ENCODE data around the gene IL27RA. TPM values are rescaled to one million over a fixed set of nuclear protein-coding genes. Genes with fewer than 3 reads are reported as not detected.

The IL27RA gene
- total and polyA plus RNA-seq, 2 donors (not counting 3 experiments of a cell fraction or from before 2014, with no cell fraction given): 1.6 to 4.5 TPM

GRCh38 chr19:13984875-13985741 lies 46.5 kb upstream of the IL27RA start:
- no peak overlapping the region for H3K4me2 ChIP-seq (ENCODE audit: insufficient read depth, low read length)
- dilution Hi-C loops (cut with MboI; ENCODE audit: extremely low pct_ligation_motif_present, low sequenced_read_pairs): no loop called here
- intact Hi-C loops (cut with micrococcal nuclease): no loop called here
- H3K79me2 ChIP-seq (ENCODE audit: control insufficient read depth, insufficient read depth, low read length): no peaks in the 10 kb centered on the region
- FAIRE-seq (no peak), DNase-seq (ENCODE audit: low read depth, low spot score) (no peak)
- no peaks in the 10 kb centered on the region for H3K9me1 ChIP-seq (replicated peaks; ENCODE audit: control insufficient read depth, extremely low read depth, insufficient read depth, low read length)
- no peaks in the 10 kb centered on the region for H3K9me3 ChIP-seq (replicated peaks; ENCODE audit: control insufficient read depth, insufficient read depth, low read length)
- CTCF ChIA-PET: interaction anchor here (0.9 kb wide), 1 partner anchor 47 kb away, joined by 3 read pairs; the partner anchor contains the start of gene IL27RA
- H3K27ac ChIP-seq (ENCODE audit: insufficient read depth, low read depth, low read length): no peak overlapping the region
- peaks cover 22% of the 10 kb centered on the region for H3K4me1 ChIP-seq (ENCODE audit: control insufficient read depth, extremely low read depth, insufficient read depth, low read length)
- no peaks in the 10 kb centered on the region for H3K27me3 ChIP-seq (ENCODE audit: control insufficient read depth in 2 of 2, insufficient read depth in 2 of 2, low read length in 2 of 2)
- no peak overlapping the region for H3K4me3 ChIP-seq (replicated peaks in 1 of 3; ENCODE audit: insufficient read depth in 1 of 3, low read depth in 1 of 3, low read length in 3 of 3)
- peaks cover 0 to 2% of the 10 kb centered on the region in 2 experiments for H3K36me3 ChIP-seq (ENCODE audit: control insufficient read depth in 2 of 2, extremely low read depth in 1 of 2, insufficient read depth in 2 of 2, low read length in 2 of 2)
- no peak for TF ChIP-seq MYC (IDR thresholded peaks at IDR 0.05; ENCODE audit: low read depth, low read length)
- TF ChIP-seq EZH2 (IDR thresholded peaks at IDR 0.05; ENCODE audit: borderline replicate concordance, low read depth, low read length, severe bottlenecking): no peak
- TF ChIP-seq JUN (IDR thresholded peaks at IDR 0.05; ENCODE audit: borderline replicate concordance, insufficient read depth, insufficient read length, low read depth): no peak
- TF ChIP-seq CTCF (IDR thresholded peaks at IDR 0.05; ENCODE audit: extremely low read depth in 1 of 2, insufficient read depth in 1 of 2, low read depth in 1 of 2, low read length in 2 of 2): no peak
- TF ChIP-seq GATA2 (IDR thresholded peaks at IDR 0.05; ENCODE audit: insufficient read depth, insufficient read length, low read depth, low read length): no peak
- TF ChIP-seq POLR2AphosphoS5 (IDR thresholded peaks at IDR 0.05; ENCODE audit: insufficient read depth, low read depth, low read length): no peak
- no peak for TF ChIP-seq FOS (IDR thresholded peaks at IDR 0.05; ENCODE audit: borderline replicate concordance, insufficient read depth, low read length)
- TF ChIP-seq POLR2A (IDR thresholded peaks at IDR 0.05; ENCODE audit: low read depth, low read length): no peak
- no peak for TF ChIP-seq MAX (IDR thresholded peaks at IDR 0.05; ENCODE audit: insufficient read depth, insufficient read length)
- no peaks in the 10 kb centered on the region for H4K20me1 ChIP-seq (replicated peaks; ENCODE audit: control insufficient read depth, extremely low read depth, insufficient read depth, low read length)
- BruUV-seq (replicated peaks): no TSS peak
- H2AFZ ChIP-seq (ENCODE audit: low read depth, low read length): no peak overlapping the region
- POLR2A ChIA-PET: no interaction called here
- H3K9ac ChIP-seq (replicated peaks; ENCODE audit: extremely low read depth, insufficient read depth, low read length): no peak overlapping the region

Data from endothelial cell of umbilical vein (primary cell).